ENCODE data around the gene DEPP1. TPM values are rescaled to one million over a fixed set of nuclear protein-coding genes. Genes with fewer than 3 reads are reported as not detected.
"Not testable (repeated sequence)": the region's sequence is repeated elsewhere in the genome, so short reads cannot be mapped to it uniquely, and the experiment has no call there.

The DEPP1 gene
- polyA plus RNA-seq, 2 of the 4 experiments (the other 2 are of a cell fraction), result 0.46 to 0.92 TPM

DNA sequence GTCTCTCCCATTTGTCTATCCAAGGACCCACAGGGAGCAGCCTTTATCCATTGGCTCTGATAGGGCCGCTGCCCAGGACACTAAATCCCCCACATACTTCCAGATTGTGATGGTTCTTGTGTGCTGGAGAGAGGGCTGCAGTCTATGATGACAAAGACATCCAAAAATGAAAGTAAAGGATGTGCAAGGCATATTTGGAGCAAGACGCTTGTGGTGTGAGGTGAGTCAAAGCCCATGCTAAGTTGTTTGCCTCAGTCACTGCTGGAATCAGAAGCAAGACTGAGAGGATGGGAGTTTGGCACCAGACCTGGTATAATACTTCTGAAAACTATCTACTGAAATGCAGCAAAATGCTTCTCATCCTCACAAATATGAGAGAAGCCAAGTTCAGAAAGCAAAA lies 44.8 kb upstream of the DEPP1 start:
- Histone ChIP-seq H3K27ac (no peak overlapping the region), H3K4me3 (no peak overlapping the region), H3K4me2 (no peak overlapping the region), H3K4me1 (no peaks in the 10 kb centered on the region), H3K9me3 (no peaks in the 10 kb centered on the region)
- 7% methylated on average over 2 of the region's 2 CpGs for WGBS (ENCODE audit: missing lambda C conversion rate)
- no peak for TF ChIP-seq JUNB (IDR thresholded peaks at IDR 0.05)
- TF ChIP-seq MYC (IDR thresholded peaks at IDR 0.05; ENCODE audit: borderline replicate concordance, low read length), result no peak
- no peak for TF ChIP-seq CBX8 (IDR thresholded peaks at IDR 0.05)
- no peak for TF ChIP-seq HOXA7 (CRISPR knock-in tag; IDR thresholded peaks at IDR 0.05)
- TF ChIP-seq MAFK (IDR thresholded peaks at IDR 0.05; ENCODE audit: partially characterized antibody), result no peak
- no peak for TF ChIP-seq BHLHE40 (IDR thresholded peaks at IDR 0.05; ENCODE audit: low read depth, low read length)
- TF ChIP-seq RAD21 (conservative IDR thresholded peaks at IDR 0.05 in 1 of 2, IDR thresholded peaks at IDR 0.05 in 1 of 2), result no peak
- TF ChIP-seq NR3C1 (IDR thresholded peaks at IDR 0.05), result no peak
- no peak for TF ChIP-seq CHD2 (IDR thresholded peaks at IDR 0.05; ENCODE audit: low read length, partially characterized antibody)
- no peak for TF ChIP-seq NPAS2 (CRISPR knock-in tag; IDR thresholded peaks at IDR 0.05; ENCODE audit: borderline replicate concordance)
- no peak for TF ChIP-seq EHMT2 (IDR thresholded peaks at IDR 0.05; ENCODE audit: low read depth)
- TF ChIP-seq CEBPB (IDR thresholded peaks at IDR 0.05), result no peak
- TF ChIP-seq EP300 (IDR thresholded peaks at IDR 0.05), result no peak
- TF ChIP-seq ZNF302 (CRISPR knock-in tag; IDR thresholded peaks at IDR 0.05), result no peak
- no peak for TF ChIP-seq RNF2 (IDR thresholded peaks at IDR 0.05; ENCODE audit: borderline replicate concordance, low read depth)
- TF ChIP-seq, protein P1, sequence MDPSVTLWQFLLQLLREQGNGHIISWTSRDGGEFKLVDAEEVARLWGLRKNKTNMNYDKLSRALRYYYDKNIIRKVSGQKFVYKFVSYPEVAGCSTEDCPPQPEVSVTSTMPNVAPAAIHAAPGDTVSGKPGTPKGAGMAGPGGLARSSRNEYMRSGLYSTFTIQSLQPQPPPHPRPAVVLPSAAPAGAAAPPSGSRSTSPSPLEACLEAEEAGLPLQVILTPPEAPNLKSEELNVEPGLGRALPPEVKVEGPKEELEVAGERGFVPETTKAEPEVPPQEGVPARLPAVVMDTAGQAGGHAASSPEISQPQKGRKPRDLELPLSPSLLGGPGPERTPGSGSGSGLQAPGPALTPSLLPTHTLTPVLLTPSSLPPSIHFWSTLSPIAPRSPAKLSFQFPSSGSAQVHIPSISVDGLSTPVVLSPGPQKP (IDR thresholded peaks at IDR 0.05; ENCODE audit: low read depth, low read length), result no peak
- no peak for TF ChIP-seq SREBF2 (IDR thresholded peaks at IDR 0.05)
- TF ChIP-seq, protein P2, sequence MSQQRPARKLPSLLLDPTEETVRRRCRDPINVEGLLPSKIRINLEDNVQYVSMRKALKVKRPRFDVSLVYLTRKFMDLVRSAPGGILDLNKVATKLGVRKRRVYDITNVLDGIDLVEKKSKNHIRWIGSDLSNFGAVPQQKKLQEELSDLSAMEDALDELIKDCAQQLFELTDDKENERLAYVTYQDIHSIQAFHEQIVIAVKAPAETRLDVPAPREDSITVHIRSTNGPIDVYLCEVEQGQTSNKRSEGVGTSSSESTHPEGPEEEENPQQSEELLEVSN (IDR thresholded peaks at IDR 0.05; ENCODE audit: borderline replicate concordance, low read depth), result no peak
- no peak for TF ChIP-seq TP53 (CRISPR knock-in tag; IDR thresholded peaks at IDR 0.05)
- no peak for ATAC-seq
- POLR2A ChIA-PET, result no interaction called here
- no peak for FAIRE-seq
- CTCF ChIA-PET, result no interaction called here
- no peak for DNase-seq (ENCODE audit: low read depth in 1 of 2, low spot score in 1 of 2)

- Histone ChIP-seq H3K4me2 (no peak overlapping the region), H3K9me3 (no peaks in the 10 kb centered on the region), H3K4me1 (no peaks in the 10 kb centered on the region), H3K27ac (no peak overlapping the region), H3K4me3 (no peak overlapping the region)
- POLR2A ChIA-PET, result no interaction called here
- no peak for FAIRE-seq
- TF ChIP-seq JUN (IDR thresholded peaks at IDR 0.05), result no peak
- TF ChIP-seq, protein P3, sequence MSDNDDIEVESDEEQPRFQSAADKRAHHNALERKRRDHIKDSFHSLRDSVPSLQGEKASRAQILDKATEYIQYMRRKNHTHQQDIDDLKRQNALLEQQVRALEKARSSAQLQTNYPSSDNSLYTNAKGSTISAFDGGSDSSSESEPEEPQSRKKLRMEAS (IDR thresholded peaks at IDR 0.05), result no peak
- no peak for TF ChIP-seq EHMT2 (IDR thresholded peaks at IDR 0.05; ENCODE audit: low read depth)
- no peak for TF ChIP-seq RNF2 (IDR thresholded peaks at IDR 0.05; ENCODE audit: borderline replicate concordance, low read depth)
- TF ChIP-seq EHF (CRISPR knock-in tag; IDR thresholded peaks at IDR 0.05), result no peak
- TF ChIP-seq RCOR1 (IDR thresholded peaks at IDR 0.05; ENCODE audit: low read depth, low read length), result no peak
- TF ChIP-seq ATOH8 (CRISPR knock-in tag; IDR thresholded peaks at IDR 0.05; ENCODE audit: low read depth), result no peak
- TF ChIP-seq HEYL (CRISPR knock-in tag; IDR thresholded peaks at IDR 0.05), result no peak
- TF ChIP-seq ESRRA (IDR thresholded peaks at IDR 0.05; ENCODE audit: borderline replicate concordance, low read length), result no peak
- no peak for TF ChIP-seq BCL3 (IDR thresholded peaks at IDR 0.05)
- no peak for TF ChIP-seq PHF8 (IDR thresholded peaks at IDR 0.05; ENCODE audit: borderline replicate concordance, low read depth)
- no peak for TF ChIP-seq SMC3 (IDR thresholded peaks at IDR 0.05)
- no peak for TF ChIP-seq EP300 (IDR thresholded peaks at IDR 0.05)
- no peak for TF ChIP-seq POLR2A (IDR thresholded peaks at IDR 0.05; ENCODE audit: low read length)
- TF ChIP-seq, protein P1 (IDR thresholded peaks at IDR 0.05; ENCODE audit: low read depth, low read length), result no peak
- CTCF ChIA-PET, result no interaction called here
- no peak for ATAC-seq
- no peak for DNase-seq (ENCODE audit: low read depth in 1 of 2, low spot score in 1 of 2)
- WGBS (ENCODE audit: missing lambda C conversion rate), result 3% methylated on average over 2 of the region's 2 CpGs
These were observed 37.0 kb upstream of the DEPP1 start for GRCh38 chr10:45015590-45015989.

GRCh38 chr10:45014557-45014956 lies 35.9 kb upstream of the DEPP1 start:
- WGBS (ENCODE audit: missing lambda C conversion rate), result 21% methylated on average over 8 of the region's 10 CpGs
- H3K4me2 ChIP-seq; H3K9me3 ChIP-seq; H3K4me3 ChIP-seq; FAIRE-seq; DNase-seq (ENCODE audit: low read depth in 1 of 2, low spot score in 1 of 2); H3K27ac ChIP-seq; H3K4me1 ChIP-seq; CTCF ChIA-PET; POLR2A ChIA-PET; ATAC-seq: not testable (repeated sequence)
